ENCODE data around the gene ATXN1.

- TF ChIP-seq EP300 (IDR thresholded peaks at IDR 0.05) (no peak), POLR2AphosphoS5 (IDR thresholded peaks at IDR 0.05) (no peak)
Observed at GRCh38 chr6:16285467-16286150, 475.7 kb downstream of the ATXN1 start.

All from gastroesophageal sphincter (tissue), 2 donors.